Keratinocyte (primary cell): ENCODE data around the gene TTC22. TPM values are rescaled to one million over a fixed set of nuclear protein-coding genes. Genes with fewer than 3 reads are reported as not detected.

ENCODE experiments used
- DNase-seq: peaks from one replicate; pipeline ENCODE4 v3.0.0-alpha.2; 2011; ENCODE audit warnings: low read depth, missing footprints, low spot score
- FAIRE-seq: peaks from 2 replicates; lab custom pipeline; 2011; peaks lifted over from hg19 to GRCh38; lab: Jason Lieb, UNC
- H2AFZ ChIP-seq: 2 replicates; pipeline ENCODE4 v1.6.0; 2012; ENCODE audit warnings: low read length, control low read depth, inconsistent platforms; ENCODE audit not compliant: control insufficient read depth
- H3K27ac ChIP-seq: 2 replicates; pipeline ENCODE4 v1.5.1; 2011; ENCODE audit warnings: low read length; ENCODE audit not compliant: control insufficient read depth, insufficient read depth
- H3K27me3 ChIP-seq: 3 replicates; pipeline ENCODE4 v1.6.0; 2011; ENCODE audit warnings: low read length; ENCODE audit not compliant: control insufficient read depth, insufficient read depth; ENCODE audit errors: extremely low read depth
- H3K36me3 ChIP-seq, 2 experiments: 2 replicates in 1 of 2; 3 replicates in 1 of 2; pipeline ENCODE4 v1.5.1; 2011; ENCODE audit warnings: low read length in 2 of 2, mild to moderate bottlenecking in 1 of 2; ENCODE audit not compliant: control insufficient read depth in 2 of 2, insufficient read depth in 2 of 2; ENCODE audit errors: extremely low read depth in 1 of 2
- H3K4me1 ChIP-seq: 3 replicates; pipeline ENCODE4 v1.5.1; 2011; ENCODE audit warnings: low read length; ENCODE audit not compliant: control insufficient read depth, insufficient read depth; ENCODE audit errors: extremely low read depth
- H3K4me2 ChIP-seq: 3 replicates; pipeline ENCODE4 v1.6.0; 2011; ENCODE audit warnings: low read depth, low read length; ENCODE audit not compliant: control insufficient read depth, insufficient read depth; ENCODE audit errors: extremely low read depth
- H3K4me3 ChIP-seq, 3 experiments: fragments of 200-600 bp in 1 of 3; sonication (generic) in 1 of 3; 2 replicates in 2 of 3; 3 replicates in 1 of 3; pipeline ENCODE4 v1.5.1; 2011 to 2016; ENCODE audit warnings: low read length in 3 of 3, mild to moderate bottlenecking in 3 of 3, control low read depth in 2 of 3, inconsistent platforms in 1 of 3, low read depth in 1 of 3, mixed read lengths in 1 of 3, mixed run types in 1 of 3, moderate library complexity in 1 of 3; ENCODE audit not compliant: control insufficient read depth in 2 of 3, insufficient read depth in 2 of 3; ENCODE audit errors: extremely low read depth in 1 of 3
- H3K79me2 ChIP-seq: 2 replicates; pipeline ENCODE4 v1.6.0; 2012; ENCODE audit warnings: low read length; ENCODE audit not compliant: control insufficient read depth, insufficient read depth
- H3K9ac ChIP-seq: 3 replicates; pipeline ENCODE4 v1.6.0; 2011; ENCODE audit warnings: low read length; ENCODE audit not compliant: control insufficient read depth, insufficient read depth; ENCODE audit errors: extremely low read depth
- H3K9me1 ChIP-seq: 3 replicates; pipeline ENCODE4 v1.6.0; 2011; ENCODE audit warnings: low read length; ENCODE audit not compliant: control insufficient read depth, insufficient read depth; ENCODE audit errors: extremely low read depth
- H3K9me3 ChIP-seq: 2 replicates; pipeline ENCODE4 v1.5.1; 2012; ENCODE audit warnings: low read depth, low read length; ENCODE audit not compliant: control insufficient read depth
- H4K20me1 ChIP-seq: 3 replicates; pipeline ENCODE4 v1.6.0; 2011; ENCODE audit warnings: low read length; ENCODE audit not compliant: control insufficient read depth, insufficient read depth; ENCODE audit errors: extremely low read depth
- CTCF ChIP-seq, 3 experiments: IDR thresholded peaks in 1 of 3; conservative IDR thresholded peaks in 1 of 3; optimal IDR thresholded peaks in 1 of 3; 2 replicates in 2 of 3; 3 replicates in 1 of 3; pipeline versions ENCODE3 to v1.5.1; 2011; ENCODE audit warnings: low read length in 3 of 3, mild to moderate bottlenecking in 3 of 3, moderate library complexity in 2 of 3, control low read depth in 1 of 3, inconsistent platforms in 1 of 3; ENCODE audit not compliant: insufficient read depth in 2 of 3; ENCODE audit errors: extremely low read depth in 1 of 3
- EZH2 ChIP-seq: IDR thresholded peaks from one replicate; pipeline ENCODE4 v1.6.1; 2012; ENCODE audit warnings: inconsistent platforms, mild to moderate bottlenecking, low read length, moderate library complexity
- dilution Hi-C: fragments of 300-500 bp; cut with MboI; formaldehyde crosslinking; loops from one replicate; pipeline ENCODE4 v1.7.0; 2020; ENCODE audit warnings: low sequenced_read_pairs; ENCODE audit not compliant: extremely low pct_ligation_motif_present
- polyA plus RNA-seq, 5 experiments: library from polyadenylated mRNA; depleted of rRNA in 3 of 5; stranded (reverse) in 3 of 5; stranded (forward) in 1 of 5; unstranded in 1 of 5; fragments of >200 nt; gene quantifications; 1 replicate in 1 of 5; 2 replicates in 3 of 5; 3 replicates in 1 of 5; pipeline versions ENCODE4 v1.2.1 to v1.2.3, GENCODE V29; 2011 to 2012; ENCODE audit warnings: missing spikeins in 2 of 5, low read depth in 1 of 5, low replicate concordance in 1 of 5

The TTC22 gene
- polyA plus RNA-seq, 1 donor (not counting 4 experiments of a cell fraction or from before 2014, with no cell fraction given) = 5.1 TPM

- Histone ChIP-seq H4K20me1 (peaks cover 12% of the 10 kb centered on the region), H2AFZ (no peak overlapping the region), H3K27ac (peak overlapping the region; percentile 17), H3K79me2 (peaks cover 4% of the 10 kb centered on the region), H3K9me3 (no peaks in the 10 kb centered on the region), H3K9me1 (no peaks in the 10 kb centered on the region), H3K27me3 (no peaks in the 10 kb centered on the region), H3K4me3 (no peak overlapping the region), H3K36me3 (peaks cover 57 to 64% of the 10 kb centered on the region in 2 experiments), H3K4me1 (peaks cover 19% of the 10 kb centered on the region), H3K4me2 (no peak overlapping the region), H3K9ac (no peak overlapping the region)
- TF ChIP-seq CTCF (optimal IDR thresholded peaks at IDR 0.05 in 1 of 3, IDR thresholded peaks at IDR 0.05 in 1 of 3, conservative IDR thresholded peaks at IDR 0.05 in 1 of 3; ENCODE audit: extremely low read depth in 1 of 3, insufficient read depth in 2 of 3, low read length in 3 of 3) (no peak), EZH2 (no peak)
- dilution Hi-C loops = no loop called here
- no peak for FAIRE-seq
- no peak for DNase-seq
Measured at GRCh38 chr1:54850069-54850730, 49.1 kb upstream of the TTC22 start.

GRCh38 chr1:54849219-54850068 lies 48.3 kb upstream of the TTC22 start:
- FAIRE-seq = no peak
- no peaks in the 10 kb centered on the region for H3K9me1 ChIP-seq
- H3K36me3 ChIP-seq = peaks cover 53 to 60% of the 10 kb centered on the region in 2 experiments
- H3K27me3 ChIP-seq = no peaks in the 10 kb centered on the region
- no peak overlapping the region for H3K4me2 ChIP-seq
- H3K4me3 ChIP-seq = no peak overlapping the region
- no peak overlapping the region for H3K9ac ChIP-seq
- no peak overlapping the region for H2AFZ ChIP-seq
- peaks cover 12% of the 10 kb centered on the region for H4K20me1 ChIP-seq
- TF ChIP-seq CTCF (optimal IDR thresholded peaks at IDR 0.05 in 1 of 3, IDR thresholded peaks at IDR 0.05 in 1 of 3, conservative IDR thresholded peaks at IDR 0.05 in 1 of 3; ENCODE audit: extremely low read depth in 1 of 3, insufficient read depth in 2 of 3, low read length in 3 of 3) = no peak
- TF ChIP-seq EZH2 = no peak
- peaks cover 2% of the 10 kb centered on the region for H3K79me2 ChIP-seq
- H3K27ac ChIP-seq = no peak overlapping the region
- no peaks in the 10 kb centered on the region for H3K9me3 ChIP-seq
- dilution Hi-C loops = no loop called here
- DNase-seq = no peak
- peaks cover 19% of the 10 kb centered on the region for H3K4me1 ChIP-seq
